ENCODE measurements around the gene MTMR3. TPM values are rescaled to one million over a fixed set of nuclear protein-coding genes. Genes with fewer than 3 reads are reported as not detected.

MTMR3 gene
- total RNA-seq, 1 donor from 2014 or later: 25.7 TPM

DNA sequence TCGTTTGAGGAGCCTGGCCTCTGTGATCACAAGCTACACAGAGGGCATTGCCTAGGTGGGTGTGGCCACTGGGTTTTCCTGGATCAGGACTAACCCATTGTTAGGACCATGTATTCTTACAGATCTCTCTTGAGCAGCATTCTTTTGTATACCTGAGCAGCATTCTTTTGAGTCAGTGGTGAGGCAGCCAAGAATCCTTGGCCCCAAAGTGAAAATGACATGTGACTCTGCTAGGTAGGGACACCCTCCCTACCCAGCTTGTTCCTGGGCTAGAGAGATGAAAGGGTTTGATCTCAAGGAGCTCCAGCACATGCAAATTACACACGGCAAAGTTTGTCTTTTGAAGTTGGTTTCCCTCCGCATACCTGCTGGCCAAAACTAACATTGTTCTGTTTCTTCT is 142.2 kb downstream of the MTMR3 start:
- DNase-seq (ENCODE audit: low read depth): no peak

DNA sequence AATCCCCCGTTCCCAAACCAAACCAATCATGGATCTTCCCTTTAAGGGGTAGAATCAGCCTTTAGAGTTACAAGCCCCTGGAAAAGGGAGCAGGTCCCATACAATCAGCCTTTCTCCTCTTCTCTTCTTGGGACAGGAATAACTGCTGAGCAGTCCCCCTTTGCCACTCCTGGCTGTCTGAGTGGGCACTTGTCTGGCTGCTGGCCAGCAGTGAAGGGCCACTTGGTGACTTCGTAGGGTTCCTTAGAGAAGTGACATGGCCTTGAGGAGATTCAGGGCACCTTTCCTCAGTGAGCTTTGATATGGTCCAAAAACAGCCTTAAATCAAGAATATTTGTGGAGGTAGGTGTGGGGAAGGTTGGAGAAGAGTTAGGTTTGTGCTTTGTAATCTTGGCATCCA is 143.8 kb downstream of the MTMR3 start:
- no peak for DNase-seq (ENCODE audit: low read depth)

DNA sequence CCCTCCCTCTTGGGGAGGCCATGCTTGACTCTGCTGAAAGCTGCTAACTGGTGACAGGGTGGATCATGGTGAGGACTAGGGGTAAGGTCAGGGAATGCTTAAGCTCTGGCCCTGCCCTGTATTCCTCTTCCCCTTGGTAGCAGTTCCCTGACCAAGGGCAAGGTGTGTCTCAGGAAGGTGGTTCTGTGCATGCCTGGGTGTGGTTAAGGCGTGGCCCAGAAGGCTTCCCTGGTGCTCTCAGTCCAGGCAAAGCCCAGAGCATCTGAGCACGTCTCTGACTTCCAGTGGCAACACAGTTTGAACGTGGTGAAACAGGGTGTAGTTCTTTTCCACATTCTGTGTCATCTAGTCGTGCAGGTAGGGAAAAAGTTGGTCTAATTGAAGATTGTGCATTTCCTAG is 144.2 kb downstream of the MTMR3 start:
- DNase-seq (ENCODE audit: low read depth): no peak

DNA sequence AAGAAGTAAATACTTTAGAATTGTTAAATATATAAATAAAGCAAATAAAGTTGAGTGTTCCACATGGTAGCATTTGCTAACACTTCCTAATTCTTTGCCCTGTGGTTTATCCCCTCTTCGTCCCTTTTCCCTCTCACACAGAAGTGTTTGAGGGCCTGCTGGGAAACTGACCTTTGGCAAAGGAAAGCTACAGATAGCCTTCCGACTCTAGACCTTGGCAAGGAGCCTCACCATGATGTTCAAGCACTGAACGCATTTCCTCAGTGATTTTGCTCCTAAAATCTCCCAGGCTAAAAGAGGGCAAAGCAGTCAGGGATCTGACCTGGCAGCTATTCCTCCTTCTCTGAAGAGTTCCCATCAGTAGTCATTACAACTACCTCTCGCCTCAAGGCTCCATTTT is 144.8 kb downstream of the MTMR3 start:
- no peak for DNase-seq (ENCODE audit: low read depth)

DNA sequence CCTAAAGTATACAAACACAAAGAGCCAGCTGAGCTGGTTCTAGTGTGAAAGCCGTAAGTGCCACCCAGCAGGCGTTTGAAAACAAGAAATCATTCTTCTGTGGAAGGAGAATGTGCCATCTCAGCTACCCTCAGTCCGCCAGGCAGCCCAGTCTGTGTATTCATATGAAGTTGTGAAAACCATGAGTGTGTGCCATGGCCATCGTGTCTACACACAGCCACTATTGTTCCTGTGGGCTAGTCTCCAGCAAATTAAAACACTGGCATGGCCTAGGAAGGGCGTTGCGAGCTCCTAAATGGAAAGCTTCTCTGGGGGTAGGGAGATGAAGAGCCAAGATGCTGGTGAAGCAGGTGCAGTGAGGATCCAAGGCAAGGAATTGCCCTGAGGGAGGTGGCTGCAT is 145.8 kb downstream of the MTMR3 start:
- DNase-seq (ENCODE audit: low read depth): no peak

DNA sequence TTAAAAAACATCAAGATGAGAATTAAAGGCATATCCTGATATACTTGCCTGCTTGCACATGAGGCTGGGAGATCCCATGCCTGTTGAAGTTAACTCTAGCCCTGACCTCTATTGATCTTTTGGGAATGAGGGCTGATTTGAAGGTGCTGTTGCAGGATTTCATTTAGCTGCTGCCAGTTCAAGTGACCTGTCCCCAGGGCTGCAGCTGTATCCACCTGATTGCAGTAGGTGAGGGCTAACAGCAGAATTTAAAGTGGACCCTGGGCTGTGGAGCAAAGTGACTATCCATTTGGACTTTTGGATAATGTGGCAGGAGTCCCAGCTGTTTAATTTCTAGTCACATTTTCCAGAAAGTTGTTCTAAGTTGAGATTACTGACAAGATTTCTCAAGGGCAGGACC is 146.5 kb downstream of the MTMR3 start:
- DNase-seq (ENCODE audit: low read depth): no peak

DNA sequence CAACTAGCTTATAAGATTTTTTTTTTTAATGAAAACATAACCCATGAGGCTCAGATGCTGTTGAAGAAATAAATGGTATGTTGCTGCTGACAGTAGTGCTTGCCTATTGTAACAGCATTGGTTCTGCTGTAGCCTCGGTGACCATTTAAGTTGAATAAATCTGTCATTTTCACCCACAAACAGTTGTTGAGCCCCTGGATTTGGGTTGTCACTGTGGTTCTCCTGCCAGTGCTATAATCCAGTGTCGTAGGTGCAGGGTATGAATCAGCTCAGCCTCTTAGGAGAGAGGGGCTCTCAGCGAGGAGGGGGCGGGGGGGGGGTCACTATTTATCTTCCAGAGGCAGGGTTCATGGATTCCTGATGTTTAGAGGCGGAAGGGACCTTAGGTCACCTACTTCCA is 147.4 kb downstream of the MTMR3 start:
- DNase-seq (ENCODE audit: low read depth): no peak

DNA sequence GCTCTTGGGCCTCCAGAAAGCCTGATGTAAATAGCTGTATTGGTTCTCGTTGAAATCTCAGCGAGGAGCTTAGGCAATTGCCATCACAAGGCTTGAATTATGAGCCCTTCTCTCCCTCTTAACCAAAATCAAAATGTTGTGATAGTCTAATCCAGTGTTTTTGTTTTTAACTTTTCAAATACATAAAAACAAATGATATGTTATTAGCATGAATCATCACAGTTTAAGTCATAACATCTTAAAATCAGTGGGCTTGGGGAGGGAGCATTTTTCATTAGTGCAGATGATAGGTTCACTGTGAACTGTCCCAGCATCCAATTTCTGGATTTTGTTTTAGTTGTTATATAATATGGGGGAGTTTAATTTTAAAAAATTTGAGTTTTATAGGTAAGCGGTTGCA is 148.4 kb downstream of the MTMR3 start:
- no peak for DNase-seq (ENCODE audit: low read depth)

DNA sequence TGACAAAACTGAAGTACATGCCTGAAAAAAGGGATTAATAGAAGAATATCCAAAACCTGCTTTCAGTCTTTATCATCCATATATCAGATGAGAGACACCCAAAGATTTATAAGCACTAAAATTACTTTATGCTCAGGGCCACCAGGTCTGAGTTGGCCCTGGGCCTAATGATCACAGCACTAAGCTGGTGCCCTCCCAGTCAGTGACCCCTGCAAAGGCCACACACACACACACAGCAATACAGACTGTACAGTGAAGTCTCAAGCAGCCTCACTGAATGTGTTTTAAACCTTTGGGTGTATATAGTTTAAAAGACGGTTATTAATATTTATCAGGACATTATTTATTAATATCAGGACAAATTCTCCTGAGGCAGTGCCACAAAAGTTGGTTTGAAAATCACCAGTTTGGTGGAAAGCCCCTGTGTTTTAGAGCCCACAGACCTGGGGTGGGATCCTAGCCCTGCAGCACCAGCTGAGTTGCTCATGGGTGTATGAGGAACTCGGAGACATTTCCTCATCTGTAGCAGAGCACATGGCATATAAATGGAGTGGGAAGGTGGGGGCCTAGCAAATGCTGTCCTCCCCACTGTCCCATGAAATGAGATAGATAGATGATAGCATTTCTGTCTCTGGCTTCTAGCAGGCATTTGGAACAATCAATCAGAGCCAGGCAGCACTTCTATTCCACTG is 148.9 kb downstream of the MTMR3 start:
- no peak for DNase-seq (ENCODE audit: low read depth)

DNA sequence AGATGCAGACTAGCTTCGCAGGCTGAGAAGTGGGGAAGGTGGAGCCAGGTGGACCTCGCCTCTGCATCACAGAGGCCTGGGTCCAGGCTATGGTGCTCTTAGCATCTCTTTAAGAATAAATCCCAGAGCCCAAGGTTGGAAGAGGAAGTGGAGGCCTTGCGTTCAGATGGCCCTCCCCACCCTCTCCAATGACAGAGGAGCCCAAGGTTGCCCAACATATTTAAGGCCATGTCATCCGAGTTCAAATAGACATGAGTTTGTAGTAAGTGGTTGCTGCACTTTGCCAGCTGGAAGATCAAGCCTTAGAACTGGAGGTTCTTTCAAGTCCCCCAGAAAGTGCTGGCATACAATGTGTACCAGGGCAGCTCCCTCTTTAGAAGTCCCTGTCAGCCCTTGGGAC is 150.2 kb downstream of the MTMR3 start:
- no peak for DNase-seq (ENCODE audit: low read depth)

DNA sequence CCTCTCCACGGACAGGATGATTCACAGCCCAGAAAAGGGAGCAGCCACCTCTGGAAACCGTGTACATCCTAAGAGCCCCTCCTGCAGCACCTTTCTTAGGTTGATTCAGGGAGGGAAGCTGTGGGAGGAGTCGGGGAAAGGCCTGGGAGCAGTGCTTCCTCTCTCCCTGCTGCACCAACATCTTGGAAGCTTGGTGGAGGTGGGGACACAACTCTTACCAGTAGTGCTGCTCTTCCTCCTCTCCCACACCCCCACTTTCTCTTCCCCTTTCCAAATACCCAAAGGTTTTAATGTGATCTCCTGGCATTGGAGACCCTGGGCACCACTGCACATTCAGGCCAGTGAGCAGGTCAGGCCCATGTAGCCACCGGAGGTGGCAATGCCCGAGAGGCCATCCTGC is 150.9 kb downstream of the MTMR3 start:
- DNase-seq (ENCODE audit: low read depth): no peak

DNA sequence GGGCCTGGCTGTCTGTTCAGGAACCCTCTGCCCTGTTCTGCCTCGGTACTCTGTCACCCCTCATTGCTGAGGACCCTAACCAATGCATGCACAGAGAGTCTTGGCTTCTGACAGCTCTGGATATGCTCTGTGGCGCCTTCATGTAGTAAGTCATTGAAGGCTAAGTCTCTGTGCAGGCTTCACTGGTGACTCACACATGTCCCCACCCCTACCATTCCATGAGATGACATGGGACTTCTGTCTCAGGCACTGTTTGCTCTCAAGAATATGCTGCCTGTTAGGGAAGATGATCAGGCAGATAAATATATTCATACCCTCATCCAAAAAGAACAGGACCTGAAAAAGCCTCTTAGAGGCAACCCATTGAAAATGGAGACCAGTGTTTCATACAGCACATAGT is 153.7 kb downstream of the MTMR3 start:
- peak; percentile 70 for DNase-seq (ENCODE audit: low read depth)

DNA sequence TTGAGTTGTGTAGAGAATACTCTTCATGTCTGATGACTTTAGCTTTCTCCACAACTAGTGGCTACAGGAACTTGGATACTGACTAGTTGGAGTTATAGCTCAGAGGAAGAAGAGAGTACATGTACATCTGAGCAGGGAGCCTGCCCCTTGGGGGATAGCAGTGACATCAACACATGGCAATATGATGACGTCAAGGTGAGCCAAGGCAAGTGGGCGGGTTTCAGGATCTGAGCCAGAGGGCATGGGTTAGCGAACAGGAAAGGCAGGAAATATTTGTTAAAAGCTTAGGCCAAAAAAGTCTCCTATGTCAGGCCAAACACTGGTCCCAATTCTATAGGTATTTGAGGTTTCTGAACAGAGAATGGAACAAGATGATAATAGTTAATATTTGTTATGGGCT is 155.2 kb downstream of the MTMR3 start:
- DNase-seq (ENCODE audit: low read depth): peak; percentile 23

DNA sequence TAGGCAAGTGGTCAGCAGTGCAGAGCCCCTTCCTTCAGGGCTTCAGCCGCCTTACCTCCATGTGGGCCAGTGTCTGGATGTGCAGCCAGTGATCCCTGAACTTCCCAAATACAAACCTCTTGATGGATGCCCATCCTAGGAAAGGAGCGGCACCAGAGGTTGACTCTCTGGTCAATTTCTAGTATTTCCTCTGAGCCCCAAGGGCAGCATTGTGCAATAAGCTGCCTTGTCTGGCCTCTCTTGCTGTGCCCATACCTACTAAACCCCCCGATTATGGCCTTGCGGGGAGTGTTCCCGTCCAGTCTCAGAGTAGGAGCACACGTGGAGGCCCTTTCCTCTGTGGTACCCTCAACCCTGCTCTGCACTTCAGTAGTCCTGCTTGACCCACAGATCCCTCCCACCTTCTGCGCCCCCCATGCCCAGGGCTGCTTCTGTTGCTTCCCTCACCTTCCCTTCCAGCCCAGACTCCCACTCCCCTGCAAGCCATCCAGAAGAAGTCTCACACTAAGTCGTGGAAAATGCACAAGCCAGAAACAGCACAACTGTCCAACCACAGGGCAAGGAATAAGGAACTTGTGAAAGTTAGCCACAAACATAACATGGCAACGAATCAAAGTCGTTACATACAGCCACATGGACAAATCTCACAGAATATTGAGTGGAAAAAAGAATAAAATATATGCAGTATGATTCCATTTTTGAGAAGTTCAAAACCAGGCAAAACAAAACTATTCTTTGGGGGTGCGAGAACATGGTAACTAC is 157.7 kb downstream of the MTMR3 start:
- DNase-seq (ENCODE audit: low read depth): no peak

DNA sequence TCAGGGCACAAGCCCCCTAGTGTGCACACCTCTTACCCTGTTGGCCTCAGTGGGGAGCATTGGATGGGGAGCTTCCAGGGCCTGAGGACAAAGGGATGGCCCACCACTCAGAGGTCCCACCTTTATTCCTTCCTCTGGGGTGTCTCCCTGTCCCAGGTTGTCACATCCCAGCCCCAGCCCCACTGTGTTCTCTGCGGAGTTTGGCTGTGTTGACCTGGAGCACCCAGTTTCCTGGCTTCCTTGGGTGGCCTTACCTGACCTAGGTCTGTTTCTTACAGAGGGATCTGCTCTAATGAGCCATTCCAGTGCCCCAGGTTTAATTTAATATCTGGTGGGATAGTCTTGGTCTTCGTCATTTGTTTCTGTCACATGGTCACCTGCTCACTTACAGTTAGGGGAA is 158.5 kb downstream of the MTMR3 start:
- no peak for DNase-seq (ENCODE audit: low read depth)

DNA sequence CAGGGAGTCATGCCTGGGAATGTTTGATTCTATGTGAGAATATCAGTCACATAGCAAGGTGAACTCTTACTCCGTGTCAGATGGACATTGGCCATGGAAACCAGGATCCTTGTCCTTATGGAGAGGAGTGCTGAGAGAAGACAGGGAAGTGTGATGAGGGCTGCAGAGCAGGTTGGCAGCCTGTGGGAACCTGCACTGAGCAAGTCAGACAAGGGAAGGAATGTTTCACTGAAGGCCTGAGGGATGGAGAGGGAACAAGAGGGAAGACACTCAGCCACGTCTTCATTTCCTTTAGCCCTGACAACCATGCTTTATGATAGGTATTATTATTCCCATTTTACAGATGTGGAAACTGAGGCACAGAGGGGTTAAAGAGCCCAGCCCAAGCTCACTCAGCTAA is 158.9 kb downstream of the MTMR3 start:
- no peak for DNase-seq (ENCODE audit: low read depth)

DNA sequence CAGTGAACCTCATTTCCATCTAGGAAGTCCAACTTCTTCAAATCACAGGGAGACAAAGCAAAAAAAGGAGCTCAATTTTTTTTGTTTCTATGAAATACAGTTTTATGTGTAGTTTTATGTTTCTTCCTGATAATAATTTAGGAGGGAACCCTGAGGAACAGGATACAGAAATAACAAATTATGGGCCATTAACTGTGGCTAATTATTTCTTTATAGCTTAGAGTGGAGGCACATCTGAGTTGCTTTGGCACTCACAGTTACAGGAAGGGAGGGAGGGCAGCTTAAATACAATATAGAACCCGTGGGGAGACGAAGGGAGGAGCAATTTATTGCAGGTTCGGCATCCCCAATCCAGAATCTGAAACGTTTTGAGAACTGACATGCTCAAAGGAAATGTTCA is 160.2 kb downstream of the MTMR3 start:
- DNase-seq (ENCODE audit: low read depth): no peak

DNA sequence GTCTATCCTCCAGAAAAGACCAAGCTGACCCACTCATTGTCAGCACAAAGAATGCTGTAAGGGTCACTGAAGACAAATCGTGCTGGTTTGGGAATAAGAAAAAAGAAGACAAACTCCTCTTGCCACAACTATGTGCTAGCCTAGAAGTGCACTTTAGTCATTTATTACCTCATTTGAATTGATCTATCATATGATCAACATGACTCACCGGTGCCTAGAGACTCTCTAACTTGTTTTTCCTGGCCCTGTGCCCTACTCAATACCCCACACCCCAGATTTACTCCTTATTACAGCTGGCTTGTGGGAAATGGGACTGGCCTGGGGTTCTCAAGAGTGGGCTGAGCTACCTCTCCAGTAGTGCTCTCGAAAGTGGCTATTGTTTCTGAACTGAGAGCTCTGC is 161.4 kb downstream of the MTMR3 start:
- peak; percentile 41 for DNase-seq (ENCODE audit: low read depth)

DNA sequence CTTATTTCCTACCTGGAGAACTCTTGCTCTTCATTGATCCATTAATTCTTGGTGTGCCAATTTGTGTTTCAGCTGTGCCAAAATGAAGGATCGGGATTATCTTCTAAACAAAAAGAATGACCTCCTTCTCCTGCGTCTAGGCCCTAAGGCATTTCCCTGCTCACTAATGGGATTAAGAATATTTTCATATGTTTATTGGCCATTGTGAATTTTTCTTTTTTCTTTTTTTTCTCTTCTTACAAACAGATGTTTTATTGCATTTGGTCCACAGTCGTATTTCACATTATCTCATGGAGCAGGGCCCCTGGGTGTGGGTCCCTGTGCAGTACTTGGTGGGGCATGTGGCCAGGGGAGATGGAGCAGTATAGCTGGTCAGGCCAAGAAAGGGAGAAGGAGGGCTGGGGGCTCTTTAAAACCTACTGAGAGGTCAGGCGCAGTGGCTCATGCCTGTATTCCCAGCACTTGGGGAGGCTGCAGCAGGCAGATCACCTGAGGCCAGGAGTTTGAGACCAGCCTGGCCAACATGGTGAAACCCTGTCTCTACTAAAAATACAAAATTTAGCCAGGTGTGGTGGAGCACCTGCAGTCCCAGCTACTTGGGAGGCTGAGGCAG is 162.0 kb downstream of the MTMR3 start:
- DNase-seq (ENCODE audit: low read depth): no peak

DNA sequence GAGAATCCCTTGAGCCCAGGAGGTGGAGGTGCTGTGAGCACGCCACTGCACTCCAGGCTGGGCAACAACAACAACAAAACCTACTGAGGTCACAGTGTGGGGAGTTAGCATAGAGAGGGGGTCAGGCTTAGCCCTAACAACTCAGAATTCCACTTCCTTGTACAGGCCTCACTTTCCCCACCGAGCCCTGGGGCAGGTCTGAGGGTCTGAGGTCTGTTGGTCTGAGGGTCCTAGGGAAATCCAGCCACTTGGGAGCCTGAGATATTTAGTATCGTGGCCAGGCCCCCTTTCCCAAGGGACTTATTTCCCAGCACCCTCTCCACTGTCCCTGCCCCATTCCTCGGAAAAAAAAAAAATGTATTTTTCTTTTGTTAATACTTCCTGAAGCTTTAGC is 162.5 kb downstream of the MTMR3 start:
- DNase-seq (ENCODE audit: low read depth): no peak

DNA sequence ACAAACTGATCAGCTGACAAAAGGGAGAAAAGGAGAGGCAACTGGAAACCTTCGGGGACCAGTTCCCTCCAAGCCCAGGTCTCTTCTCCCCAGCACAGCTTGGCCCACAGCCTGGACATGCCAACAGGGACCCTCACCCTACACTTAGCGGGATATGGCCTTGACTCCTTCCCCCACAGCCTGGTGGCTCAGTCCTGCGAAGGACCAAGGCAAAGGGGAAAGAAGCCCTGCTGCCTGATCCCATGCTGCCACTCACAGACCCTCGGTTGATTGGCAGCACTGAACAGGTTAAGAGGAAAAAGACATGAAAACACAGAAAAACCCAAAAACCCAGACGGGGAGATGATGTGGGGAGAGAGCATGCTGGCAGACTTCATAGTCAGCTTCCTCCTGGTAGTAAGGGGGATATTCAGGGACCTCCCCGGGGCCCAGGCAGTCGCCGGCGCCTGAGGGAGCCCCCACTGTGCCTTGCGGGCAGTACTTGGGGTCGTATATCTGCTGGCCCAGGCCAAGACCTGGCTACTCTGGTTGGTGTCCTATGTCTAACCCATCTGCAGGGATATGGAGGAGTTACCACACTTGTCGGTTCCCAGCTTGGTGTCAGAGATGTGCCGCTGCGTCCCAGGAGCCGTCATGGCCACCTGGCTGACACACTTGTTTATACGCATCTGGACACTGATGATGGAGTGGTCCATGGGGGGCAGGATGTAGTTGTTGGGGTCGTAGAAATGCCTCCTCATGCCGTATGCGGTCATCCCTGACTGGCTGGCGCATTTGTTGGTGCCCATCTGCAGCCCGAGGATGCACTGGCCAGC is 163.1 kb downstream of the MTMR3 start:
- no peak for DNase-seq (ENCODE audit: low read depth)
